Activated CD4-positive, alpha-beta T cell treated with anti-CD3 and anti-CD28 coated beads for 24 hours (primary cell): ENCODE measurements around the gene FAM216B.

Experiments
- DNase-seq, 2 donors: peaks; one replicate each; pipeline ENCODE4 v3.0.0-alpha.2; 2020; ENCODE audit warnings: low read depth in 2 of 2

The FAM216B gene

DNA sequence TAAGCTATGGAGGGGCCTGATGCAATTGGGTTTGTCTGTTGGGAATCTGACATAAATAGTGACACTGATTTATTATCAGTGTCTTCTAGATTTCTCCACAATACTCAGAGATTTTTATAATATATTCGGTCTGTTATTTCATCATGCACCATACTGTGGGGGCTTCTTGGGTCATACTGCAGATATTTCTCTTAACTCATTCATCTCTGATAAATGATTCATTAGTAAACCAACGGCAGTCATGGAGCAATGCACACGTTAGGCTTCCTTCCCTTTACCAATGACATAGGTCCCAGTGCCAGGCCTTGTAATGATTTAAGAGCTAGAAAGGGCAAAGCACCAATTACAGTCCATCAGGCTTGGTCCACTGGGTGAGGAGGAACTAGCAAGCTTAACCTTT is 53.6 kb downstream of the FAM216B start:
- DNase-seq = no peak

GRCh38 chr13:42836930-42837690 is 55.7 kb downstream of the FAM216B start:
- DNase-seq = no peak
